ENCODE results near the gene MAP2. TPM values are rescaled to one million over a fixed set of nuclear protein-coding genes. Genes with fewer than 3 reads are reported as not detected.

Gene MAP2
- total and polyA plus RNA-seq, 4 donors: 0.70 to 4.2 (median 1.9) TPM

DNA sequence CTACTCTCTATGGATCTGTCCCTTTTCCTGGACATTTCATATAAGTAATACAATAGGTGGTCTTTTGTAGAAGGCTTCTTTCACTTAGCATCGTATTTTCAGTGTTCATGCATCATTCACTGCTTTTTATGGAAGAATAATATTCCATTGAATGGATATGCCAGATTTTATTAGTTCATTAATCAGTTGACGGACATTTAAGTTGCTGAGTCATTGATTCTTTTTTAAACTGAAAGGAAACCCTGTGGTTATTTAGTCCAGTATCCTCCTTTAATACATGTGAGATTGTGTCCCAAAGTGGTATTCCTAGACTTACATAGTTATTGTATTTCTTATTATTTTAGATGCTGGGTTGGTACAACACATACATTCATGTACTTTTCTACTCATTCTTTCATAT is 185.7 kb downstream of the MAP2 start:
- DNase-seq (ENCODE audit: low spot score): no peak
- H3K4me3 ChIP-seq (ENCODE audit: low read depth in 1 of 3, low read length in 3 of 3): no peak overlapping the region
- no peaks in the 10 kb centered on the region for H3K27me3 ChIP-seq (ENCODE audit: control insufficient read depth in 4 of 4, insufficient read depth in 4 of 4, low read length in 3 of 4)
- TF ChIP-seq CTCF (IDR thresholded peaks at IDR 0.05; ENCODE audit: low read depth, low read length, missing input control) (no peak), GABPA (IDR thresholded peaks at IDR 0.05 in 1 of 2, conservative IDR thresholded peaks at IDR 0.05 in 1 of 2) (no peak), HNF4G (IDR thresholded peaks at IDR 0.05) (no peak), YY1 (IDR thresholded peaks at IDR 0.05) (no peak), JUND (IDR thresholded peaks at IDR 0.05) (no peak), EGR1 (IDR thresholded peaks at IDR 0.05; ENCODE audit: low read depth in 2 of 2) (no peak), RAD21 (IDR thresholded peaks at IDR 0.05) (no peak), REST (IDR thresholded peaks at IDR 0.05) (no peak), FOXA1 (IDR thresholded peaks at IDR 0.05) (no peak), NR2F2 (IDR thresholded peaks at IDR 0.05) (no peak), TAF1 (conservative IDR thresholded peaks at IDR 0.05) (no peak), SP1 (IDR thresholded peaks at IDR 0.05) (no peak), RXRA (IDR thresholded peaks at IDR 0.05) (no peak), HNF4A (conservative IDR thresholded peaks at IDR 0.05) (no peak), FOXA2 (IDR thresholded peaks at IDR 0.05) (no peak), ZBTB33 (IDR thresholded peaks at IDR 0.05) (no peak)
- TF ChIP-seq, protein P1, sequence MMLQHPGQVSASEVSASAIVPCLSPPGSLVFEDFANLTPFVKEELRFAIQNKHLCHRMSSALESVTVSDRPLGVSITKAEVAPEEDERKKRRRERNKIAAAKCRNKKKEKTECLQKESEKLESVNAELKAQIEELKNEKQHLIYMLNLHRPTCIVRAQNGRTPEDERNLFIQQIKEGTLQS (IDR thresholded peaks at IDR 0.05): no peak
- TF ChIP-seq, protein P2, sequence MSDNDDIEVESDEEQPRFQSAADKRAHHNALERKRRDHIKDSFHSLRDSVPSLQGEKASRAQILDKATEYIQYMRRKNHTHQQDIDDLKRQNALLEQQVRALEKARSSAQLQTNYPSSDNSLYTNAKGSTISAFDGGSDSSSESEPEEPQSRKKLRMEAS (IDR thresholded peaks at IDR 0.05): no peak
- H3K9ac ChIP-seq (ENCODE audit: low read depth in 1 of 2, low read length in 2 of 2): no peak overlapping the region
- peaks cover 0 to under 1% (median 0%) of the 10 kb centered on the region in 4 donors for H3K9me3 ChIP-seq (ENCODE audit: control insufficient read depth in 4 of 4, low read length in 3 of 4)
- H3K4me1 ChIP-seq (ENCODE audit: control insufficient read depth in 4 of 4, insufficient read depth in 4 of 4, low read length in 3 of 4): no peaks in the 10 kb centered on the region
- no peaks in the 10 kb centered on the region for H3K36me3 ChIP-seq (ENCODE audit: control insufficient read depth in 4 of 4, insufficient read depth in 3 of 4, low read depth in 1 of 4, low read length in 3 of 4)
- WGBS: 72% methylated on average over 2 of the region's 2 CpGs
- H3K27ac ChIP-seq (ENCODE audit: low read depth in 1 of 2, low read length in 2 of 2): no peak overlapping the region

Measured in liver (tissue), 9 donors.